Measurements from ENCODE around the gene TCEA2. TPM values are rescaled to one million over a fixed set of nuclear protein-coding genes. Genes with fewer than 3 reads are reported as not detected.
A peak's percentile ranks its signal among the peaks of the same experiment; 100 is the strongest.

Gene TCEA2
- total and polyA plus RNA-seq, 2 of the 13 experiments (the other 11 are each of a cell fraction or from before 2014, with no cell fraction given): 28.1 to 33.7 TPM

- no peak for TF ChIP-seq ZNF3 (CRISPR knock-in tag; IDR thresholded peaks at IDR 0.05)
- TF ChIP-seq ZNF7 (CRISPR knock-in tag; IDR thresholded peaks at IDR 0.05): peak; percentile 46; the same call in 1 of the 2 replicates
- TF ChIP-seq NCOA2 (CRISPR knock-in tag; IDR thresholded peaks at IDR 0.05): peak; percentile 90
- no peak for TF ChIP-seq KAT7 (CRISPR knock-in tag; IDR thresholded peaks at IDR 0.05; ENCODE audit: borderline replicate concordance)
- no peak; the same call in 1 of the 2 replicates for TF ChIP-seq ZNF605 (CRISPR knock-in tag; IDR thresholded peaks at IDR 0.05)
- 0 out of 2 replicates have a peak, but pooled peaks have one; percentile 19 for TF ChIP-seq KLF9 (CRISPR knock-in tag; IDR thresholded peaks at IDR 0.05; ENCODE audit: low read depth)
- TF ChIP-seq, protein P1, sequence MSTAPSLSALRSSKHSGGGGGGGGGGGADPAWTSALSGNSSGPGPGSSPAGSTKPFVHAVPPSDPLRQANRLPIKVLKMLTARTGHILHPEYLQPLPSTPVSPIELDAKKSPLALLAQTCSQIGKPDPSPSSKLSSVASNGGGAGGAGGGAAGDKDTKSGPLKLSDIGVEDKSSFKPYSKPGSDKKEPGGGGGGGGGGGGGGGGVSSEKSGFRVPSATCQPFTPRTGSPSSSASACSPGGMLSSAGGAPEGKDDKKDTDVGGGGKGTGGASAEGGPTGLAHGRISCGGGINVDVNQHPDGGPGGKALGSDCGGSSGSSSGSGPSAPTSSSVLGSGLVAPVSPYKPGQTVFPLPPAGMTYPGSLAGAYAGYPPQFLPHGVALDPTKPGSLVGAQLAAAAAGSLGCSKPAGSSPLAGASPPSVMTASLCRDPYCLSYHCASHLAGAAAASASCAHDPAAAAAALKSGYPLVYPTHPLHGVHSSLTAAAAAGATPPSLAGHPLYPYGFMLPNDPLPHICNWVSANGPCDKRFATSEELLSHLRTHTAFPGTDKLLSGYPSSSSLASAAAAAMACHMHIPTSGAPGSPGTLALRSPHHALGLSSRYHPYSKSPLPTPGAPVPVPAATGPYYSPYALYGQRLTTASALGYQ (CRISPR knock-in tag; IDR thresholded peaks at IDR 0.05): no peak; the same call in 1 of the 2 replicates
- TF ChIP-seq CCDC6 (CRISPR knock-in tag; IDR thresholded peaks at IDR 0.05): no peak; the same call in 1 of the 2 replicates
- TF ChIP-seq CBX1 (IDR thresholded peaks at IDR 0.05; ENCODE audit: low read depth): peak; percentile 21
- peak; percentile 94; the same call in 1 of the 2 replicates for TF ChIP-seq ARID2 (CRISPR knock-in tag; IDR thresholded peaks at IDR 0.05; ENCODE audit: borderline replicate concordance)
- TF ChIP-seq ZNF180 (CRISPR knock-in tag; IDR thresholded peaks at IDR 0.05; ENCODE audit: borderline replicate concordance, low read depth): 0 out of 2 replicates have a peak, but pooled peaks have one; percentile 44
- TF ChIP-seq MAFF (IDR thresholded peaks at IDR 0.05; ENCODE audit: low read depth, low read length): no peak
- TF ChIP-seq TERF1 (CRISPR knock-in tag; IDR thresholded peaks at IDR 0.05): 0 out of 2 replicates have a peak, but pooled peaks have one; percentile 78
- peak; percentile 89 for TF ChIP-seq TEAD3 (CRISPR knock-in tag; optimal IDR thresholded peaks at IDR 0.05; ENCODE audit: borderline replicate concordance)
- peak; percentile 68; the same call in 1 of the 2 replicates for TF ChIP-seq E2F2 (CRISPR knock-in tag; IDR thresholded peaks at IDR 0.05; ENCODE audit: borderline replicate concordance)
- peak; percentile 36 for TF ChIP-seq AFF4 (CRISPR knock-in tag; IDR thresholded peaks at IDR 0.05)
- peak; percentile 91 for TF ChIP-seq CEBPB (IDR thresholded peaks at IDR 0.05; ENCODE audit: borderline replicate concordance, low read depth, low read length)
- TF ChIP-seq SRF (IDR thresholded peaks at IDR 0.05; ENCODE audit: low read depth, low read length): no peak
- TF ChIP-seq, protein P2, sequence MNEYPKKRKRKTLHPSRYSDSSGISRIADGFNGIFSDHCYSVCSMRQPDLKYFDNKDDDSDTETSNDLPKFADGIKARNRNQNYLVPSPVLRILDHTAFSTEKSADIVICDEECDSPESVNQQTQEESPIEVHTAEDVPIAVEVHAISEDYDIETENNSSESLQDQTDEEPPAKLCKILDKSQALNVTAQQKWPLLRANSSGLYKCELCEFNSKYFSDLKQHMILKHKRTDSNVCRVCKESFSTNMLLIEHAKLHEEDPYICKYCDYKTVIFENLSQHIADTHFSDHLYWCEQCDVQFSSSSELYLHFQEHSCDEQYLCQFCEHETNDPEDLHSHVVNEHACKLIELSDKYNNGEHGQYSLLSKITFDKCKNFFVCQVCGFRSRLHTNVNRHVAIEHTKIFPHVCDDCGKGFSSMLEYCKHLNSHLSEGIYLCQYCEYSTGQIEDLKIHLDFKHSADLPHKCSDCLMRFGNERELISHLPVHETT (CRISPR knock-in tag; conservative IDR thresholded peaks at IDR 0.05): peak; percentile 7; the same call in 1 of the 2 replicates
- TF ChIP-seq TCF7 (IDR thresholded peaks at IDR 0.05; ENCODE audit: low read depth): peak; percentile 90
Measured at GRCh38 chr20:64024141-64024990, 38.6 kb upstream of the TCEA2 start (continued).
